ENCODE data around the gene CLEC1A.

The CLEC1A gene

DNA sequence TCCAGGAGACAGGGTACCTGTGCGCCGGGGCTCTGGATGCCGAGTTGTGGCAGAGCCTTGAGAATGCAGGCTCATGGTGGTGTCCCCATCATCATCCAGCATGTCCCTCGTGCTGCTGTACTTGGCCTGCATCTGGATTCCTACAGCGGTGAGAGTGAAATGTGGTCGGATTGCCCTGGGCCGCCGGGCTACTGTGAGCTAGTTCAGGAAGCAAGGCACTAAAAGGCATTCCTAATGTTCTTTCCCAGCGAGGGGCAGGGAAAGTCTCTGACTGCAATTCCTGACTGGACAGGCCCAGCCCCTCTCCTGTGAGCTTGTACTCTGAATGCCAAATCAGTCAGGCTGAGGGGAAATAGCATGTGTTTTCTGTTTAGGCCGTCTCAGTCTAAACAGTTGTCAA lies at the start of gene CLEC1A:
CLEC1A (minus strand) TSS at position 195 of the 400 bp plus-strand sequence; CDS start at position 132, 63 bp downstream.
- DNase-seq (ENCODE audit: low read depth), result no peak

DNA sequence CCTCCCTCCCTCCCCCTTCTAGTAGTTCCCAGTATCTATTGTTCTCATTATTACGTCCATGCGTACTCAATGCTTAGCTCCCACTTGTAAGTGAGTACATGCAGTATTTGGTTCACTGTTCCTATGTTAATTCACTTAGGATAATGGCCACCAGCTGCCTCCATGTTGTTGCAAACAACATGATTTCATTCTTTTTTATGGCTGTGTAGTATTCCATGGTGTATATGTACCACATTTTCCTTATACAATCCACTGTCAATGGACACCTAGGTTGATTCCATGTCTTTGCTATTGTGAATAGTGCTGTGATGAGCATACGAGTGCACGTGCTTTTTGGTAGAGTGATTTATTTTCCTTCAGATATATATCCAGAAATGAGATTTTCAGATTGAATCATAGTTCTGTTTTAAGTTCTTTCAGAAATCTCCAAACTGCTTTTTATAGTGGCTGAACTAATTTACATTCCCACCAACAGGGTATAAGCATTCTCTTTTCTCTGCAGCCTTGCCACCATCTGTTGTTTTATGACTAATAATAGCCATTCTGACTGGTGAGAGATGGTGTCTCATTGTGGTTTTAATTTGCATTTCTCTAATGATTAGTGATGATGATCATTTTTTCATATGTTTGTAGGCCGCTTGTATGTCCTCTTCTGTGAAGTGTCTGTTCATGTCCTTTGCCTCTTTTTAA lies 49.1 kb upstream of the CLEC1A start:
- DNase-seq (ENCODE audit: low read depth), result no peak

- no peak for DNase-seq (ENCODE audit: low read depth)
Observed at GRCh38 chr12:10142976-10143589, 44.3 kb upstream of the CLEC1A start.

DNA sequence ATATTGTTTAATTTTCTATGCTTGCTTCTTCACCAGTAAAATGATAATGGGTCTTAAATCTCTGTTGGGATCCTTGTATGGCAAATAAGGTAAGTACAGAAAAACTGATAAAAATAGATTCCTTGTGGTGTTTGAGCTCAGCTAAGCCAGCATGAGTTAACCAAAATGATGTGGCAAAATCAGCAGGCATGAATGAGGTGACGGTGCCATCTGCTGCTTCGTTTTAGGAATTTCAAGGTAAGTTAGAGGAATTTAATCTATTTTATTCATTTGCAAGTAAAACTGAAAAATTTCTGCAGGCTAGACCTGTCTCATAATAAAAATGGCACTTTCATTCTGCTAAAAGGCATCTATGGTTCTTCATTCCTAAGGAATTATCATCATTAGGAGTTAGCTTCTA lies 41.2 kb upstream of the CLEC1A start:
- DNase-seq (ENCODE audit: low read depth), result no peak

DNA sequence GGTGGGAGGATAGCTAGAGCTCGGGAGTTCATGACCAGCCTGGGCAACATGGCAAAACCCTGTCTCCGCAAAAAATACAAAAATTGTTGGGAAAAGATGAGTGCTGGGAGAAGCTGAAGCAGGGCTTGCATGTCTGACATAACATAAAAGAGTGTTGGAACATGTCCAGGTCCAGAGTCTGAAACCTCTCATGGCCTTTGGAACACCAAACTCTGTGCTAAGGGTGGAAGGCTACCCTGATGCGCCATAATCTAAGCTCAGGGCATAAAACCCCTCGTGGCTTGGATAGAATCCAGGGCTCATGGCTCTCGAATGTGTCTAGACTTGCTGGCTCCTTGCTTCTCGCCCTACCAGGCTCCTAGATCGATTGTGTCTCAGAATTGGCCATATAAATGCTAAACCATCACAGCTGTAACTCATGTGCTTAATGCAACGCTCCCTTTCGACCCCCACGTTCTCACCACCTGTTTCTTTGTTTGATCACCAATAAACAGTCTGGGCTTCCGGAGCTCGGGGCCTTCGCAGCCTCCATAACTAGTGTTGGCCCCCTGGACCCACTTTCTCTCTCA lies 37.9 kb upstream of the CLEC1A start:
- DNase-seq (ENCODE audit: low read depth), result no peak

- no peak for DNase-seq (ENCODE audit: low read depth)
Observed at GRCh38 chr12:10135126-10135525, 36.3 kb upstream of the CLEC1A start.

DNA sequence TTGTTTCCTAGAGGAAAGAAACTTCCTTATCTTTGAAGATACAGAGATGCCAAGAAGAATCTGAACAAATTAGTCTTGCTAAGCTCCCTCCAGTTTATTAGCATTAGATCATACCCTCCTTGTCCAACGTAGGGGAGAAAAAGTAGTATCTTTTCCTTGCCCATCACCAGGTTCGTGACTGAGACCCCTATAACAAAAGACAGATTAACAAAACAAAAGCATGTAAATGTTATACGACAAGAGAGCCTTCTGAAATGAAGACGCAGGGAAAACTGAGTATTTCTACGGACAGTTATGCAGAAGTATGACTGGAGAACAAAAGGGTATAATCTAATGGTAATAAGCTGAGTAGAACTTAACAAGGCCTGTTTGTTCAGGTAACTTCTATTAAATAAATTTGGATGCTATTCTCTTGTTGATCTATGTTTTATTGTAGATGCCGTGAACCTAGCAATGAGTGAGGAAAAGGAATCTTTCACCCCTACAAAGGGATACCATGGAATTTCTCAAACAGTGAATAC lies 34.1 kb upstream of the CLEC1A start:
- DNase-seq (ENCODE audit: low read depth), result no peak

DNA sequence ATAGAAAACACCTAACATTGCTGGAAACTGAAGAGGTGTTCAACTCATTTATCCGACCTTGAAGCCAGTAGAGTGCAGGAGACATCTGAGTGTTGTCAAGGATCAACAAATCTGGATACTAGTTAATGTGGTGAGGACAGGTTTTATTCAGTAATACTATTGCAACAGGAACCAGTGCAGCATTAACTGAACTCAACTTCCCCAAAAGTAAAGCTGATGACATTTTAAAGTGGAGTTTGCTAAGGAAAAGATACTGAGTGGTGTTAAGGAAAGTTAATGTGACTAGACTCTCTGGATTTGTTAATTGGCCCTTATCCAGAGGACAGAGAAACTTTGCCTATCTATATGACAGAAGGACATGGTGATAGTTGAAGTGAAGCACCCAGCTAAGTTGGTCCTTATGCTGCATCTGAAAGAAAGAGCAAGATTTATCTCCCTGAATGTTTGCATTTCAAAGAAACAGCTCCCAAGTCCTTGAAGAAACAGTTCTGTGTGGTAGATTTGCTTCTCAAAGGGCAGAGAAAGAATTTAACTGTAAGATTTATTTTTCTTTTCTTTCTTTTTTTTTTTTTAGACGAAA lies 32.4 kb upstream of the CLEC1A start:
- no peak for DNase-seq (ENCODE audit: low read depth)

DNA sequence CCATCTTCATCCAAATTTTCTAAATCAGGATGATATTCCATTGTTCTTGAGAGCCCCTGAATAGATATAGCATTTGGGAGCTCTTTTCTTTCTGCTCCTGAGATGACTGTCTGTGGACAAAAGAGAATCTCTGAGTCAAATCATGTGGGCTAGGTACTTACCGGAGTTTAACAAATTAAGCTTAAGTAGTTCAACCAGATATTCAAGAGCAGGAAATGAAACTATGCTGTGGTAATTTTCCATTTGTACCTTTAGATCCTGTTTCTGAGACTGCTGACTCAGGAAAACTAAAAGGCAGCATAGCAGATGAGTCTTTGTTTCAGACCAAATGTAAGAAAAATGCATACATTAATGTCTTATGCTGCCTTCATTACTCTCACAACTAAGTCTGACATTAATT lies 31.3 kb upstream of the CLEC1A start, which contains the start of gene CLEC7A:
CLEC7A (minus strand) TSS at position 158 of the 400 bp plus-strand sequence; CDS start at position 41, 117 bp downstream.
- no peak for DNase-seq (ENCODE audit: low read depth)

GRCh38 chr12:10128687-10129086 lies 29.9 kb upstream of the CLEC1A start:
- no peak for DNase-seq (ENCODE audit: low read depth)

- DNase-seq (ENCODE audit: low read depth), result no peak
Observed at GRCh38 chr12:10126413-10126812, 27.6 kb upstream of the CLEC1A start.

DNA sequence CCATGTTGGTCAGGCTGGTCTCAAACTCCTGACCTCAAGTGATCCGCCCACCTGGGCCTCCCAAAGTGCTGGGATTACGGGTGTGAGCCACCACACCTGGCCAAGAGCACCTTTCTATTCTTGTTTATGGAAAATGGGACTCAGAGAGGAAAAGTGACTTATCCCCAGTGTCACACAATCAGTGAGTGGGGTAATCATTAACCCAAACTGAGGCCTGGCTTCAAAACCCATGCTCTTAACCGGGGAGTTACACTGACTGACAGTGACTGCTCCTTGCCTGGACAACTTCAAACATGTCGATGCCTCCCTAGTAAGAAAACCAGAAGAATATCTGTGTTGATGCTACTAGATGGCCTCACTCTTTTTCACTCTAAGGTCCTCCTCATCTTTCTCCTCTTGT lies 23.9 kb upstream of the CLEC1A start:
- no peak for DNase-seq (ENCODE audit: low read depth)

GRCh38 chr12:10121278-10121677 lies 22.5 kb upstream of the CLEC1A start:
- no peak for DNase-seq (ENCODE audit: low read depth)

DNA sequence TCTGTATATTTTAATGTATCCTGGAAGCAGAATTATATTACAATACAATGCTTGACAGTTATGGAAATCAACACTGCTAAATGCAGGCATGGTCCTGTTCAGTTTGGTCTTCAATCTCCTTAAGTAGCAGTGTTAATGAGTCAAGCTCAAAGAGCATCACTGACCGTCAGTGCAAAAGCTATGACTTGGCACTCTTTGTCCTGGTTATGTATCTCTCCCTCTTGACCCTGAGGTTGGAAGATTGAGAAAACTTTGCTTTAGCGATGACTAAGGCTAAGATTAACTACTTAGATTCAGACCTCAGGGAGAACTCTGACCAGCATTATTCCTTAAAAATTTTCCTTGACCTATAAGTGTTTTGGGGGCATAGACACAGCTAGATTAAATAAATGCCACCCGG lies 20.3 kb upstream of the CLEC1A start:
- no peak for DNase-seq (ENCODE audit: low read depth)

DNA sequence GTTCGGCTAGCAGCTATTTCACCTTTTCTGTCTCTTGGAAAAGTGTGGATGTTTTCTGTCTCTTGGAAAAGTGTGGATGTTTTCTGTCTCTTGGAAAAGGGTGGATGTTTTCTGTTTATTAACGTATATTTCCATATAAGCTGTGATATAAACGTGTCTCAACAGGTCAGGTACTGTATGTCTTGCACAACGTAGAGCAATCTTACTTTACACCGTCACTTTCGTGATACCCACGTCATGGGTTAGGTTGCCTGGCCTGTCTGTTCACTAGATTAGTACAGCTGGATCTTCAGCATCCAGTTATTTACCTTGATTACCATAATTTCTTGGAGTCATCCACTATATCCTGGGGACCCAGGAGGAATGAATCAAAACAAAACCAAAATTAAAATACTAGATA lies 17.1 kb upstream of the CLEC1A start:
- no peak for DNase-seq (ENCODE audit: low read depth)

DNA sequence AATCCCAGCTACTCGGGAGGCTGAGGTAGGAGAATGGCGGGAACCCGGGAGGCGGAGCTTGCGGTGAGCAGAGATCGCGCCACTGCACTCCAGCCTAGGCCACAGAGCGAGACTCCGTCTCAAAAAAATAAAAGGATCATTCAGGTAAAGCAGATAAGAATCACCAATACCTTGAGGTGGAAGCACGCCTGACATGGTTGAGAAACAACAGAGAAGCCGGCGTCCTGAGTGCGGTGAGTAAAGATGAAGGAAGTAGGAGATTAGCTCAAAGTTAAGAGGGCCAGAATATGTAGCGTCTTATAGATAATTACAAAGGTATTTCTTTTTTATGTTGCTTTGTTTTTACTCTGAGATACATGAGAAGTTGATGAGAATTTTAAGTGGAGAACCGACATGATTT lies 16.5 kb upstream of the CLEC1A start:
- DNase-seq (ENCODE audit: low read depth), result no peak

DNA sequence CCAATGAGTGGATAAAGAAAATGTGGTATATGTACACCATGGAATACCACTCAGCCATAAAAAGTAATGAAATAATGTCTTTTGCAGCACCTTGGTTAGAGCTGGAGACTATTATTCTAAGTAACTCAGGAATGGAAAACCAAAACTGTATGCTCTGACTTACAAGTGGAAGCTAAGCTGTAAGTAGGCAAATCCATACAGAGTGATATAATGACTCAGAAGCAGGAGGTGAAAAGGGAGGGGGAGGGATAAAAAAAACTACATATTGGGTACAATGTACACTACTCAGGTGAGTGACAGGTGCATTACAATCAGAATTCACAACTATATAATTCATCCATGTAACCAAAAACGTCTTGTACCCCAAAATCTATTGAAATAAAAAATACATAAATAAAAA lies 15.1 kb upstream of the CLEC1A start:
- no peak for DNase-seq (ENCODE audit: low read depth)

- DNase-seq (ENCODE audit: low read depth), result no peak
Observed at GRCh38 chr12:10113075-10113474, 14.3 kb upstream of the CLEC1A start.

DNA sequence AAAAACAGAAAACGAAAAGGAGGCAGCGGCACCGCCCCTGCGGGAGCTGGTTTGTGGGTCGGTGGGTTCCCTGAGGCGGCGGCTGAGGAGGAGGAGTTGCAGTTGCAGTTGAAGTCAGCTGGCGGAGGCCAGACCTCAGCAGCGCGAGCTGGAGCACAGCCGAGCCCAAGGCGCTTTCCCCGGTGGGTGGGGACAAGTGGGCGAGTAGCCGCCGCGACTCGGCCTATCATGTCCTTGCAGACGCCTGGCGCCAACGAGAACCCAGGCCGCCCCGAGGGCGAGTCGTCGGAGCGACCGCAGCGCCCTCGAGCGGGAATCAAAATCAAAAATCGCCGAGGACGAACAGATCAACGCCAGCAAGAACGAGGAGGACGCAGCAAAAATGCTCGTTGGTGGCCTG lies 12.7 kb upstream of the CLEC1A start:
- DNase-seq (ENCODE audit: low read depth), result no peak

- DNase-seq (ENCODE audit: low read depth), result no peak
Observed at GRCh38 chr12:10110256-10110844, 11.6 kb upstream of the CLEC1A start.

DNA sequence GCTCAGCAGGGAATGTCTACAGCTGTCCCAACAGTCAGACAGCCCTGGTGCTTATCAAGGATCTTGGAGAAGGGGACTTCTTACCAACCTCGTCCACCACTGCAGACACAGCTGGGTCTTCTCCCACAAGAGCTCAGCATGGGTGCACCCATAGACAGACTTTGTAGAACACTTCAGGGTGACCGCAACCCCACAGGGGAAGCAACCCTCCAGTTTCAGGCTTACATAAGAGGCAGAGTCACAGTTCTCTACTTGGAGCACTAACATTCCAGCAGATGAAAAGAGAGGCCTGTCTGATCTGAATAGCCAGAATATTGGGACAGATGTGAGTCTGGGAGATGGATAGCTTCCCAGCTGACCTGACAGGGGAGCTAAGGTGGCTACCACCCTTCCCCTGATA lies 3.5 kb upstream of the CLEC1A start:
- DNase-seq (ENCODE audit: low read depth), result no peak

DNA sequence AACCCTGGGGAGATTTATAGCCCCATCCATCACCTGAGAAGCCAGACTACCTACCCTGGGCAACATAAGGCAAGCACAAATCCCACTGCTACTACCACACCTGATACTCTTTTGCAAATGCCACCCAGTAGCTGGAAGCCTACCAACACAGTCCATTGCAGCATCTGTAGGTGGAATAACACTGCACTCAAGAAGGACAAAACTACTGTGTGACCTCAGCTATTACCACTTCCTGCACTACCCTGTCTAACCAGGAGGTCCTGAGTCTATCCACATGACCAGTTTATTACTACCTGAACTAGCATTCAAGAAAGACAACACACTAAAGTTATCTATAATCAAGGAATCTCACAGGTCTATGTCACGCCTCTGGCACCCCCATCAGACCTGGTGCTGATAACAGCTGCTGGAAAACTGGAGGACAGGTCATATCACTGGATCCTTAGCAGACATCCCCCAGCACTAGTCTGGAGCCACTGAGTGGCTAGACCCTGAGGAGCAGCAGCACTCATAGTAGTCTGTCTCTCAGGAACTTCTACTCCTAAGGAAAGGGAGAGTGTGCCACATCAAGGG lies 2.9 kb upstream of the CLEC1A start:
- no peak for DNase-seq (ENCODE audit: low read depth)

All from CMK (cell line).